Smooth muscle cell (in vitro differentiated cells): ENCODE data around the gene SAMHD1. TPM values are rescaled to one million over a fixed set of nuclear protein-coding genes. Genes with fewer than 3 reads are reported as not detected.

ENCODE experiments used
- DNase-seq: peaks from one replicate; lab custom pipeline; 2025; ENCODE audit not compliant: unreplicated experiment; lab: John Stamatoyannopoulos, UW
- H2AFZ ChIP-seq: fragments of 200-600 bp; sonication (generic); 2 replicates; pipeline ENCODE4 v1.6.0; 2016; ENCODE audit warnings: antibody characterized with exemption, low read depth, mild to moderate bottlenecking
- H3F3A ChIP-seq: fragments of 200-600 bp; sonication (generic); 2 replicates; pipeline ENCODE4 v1.6.0; 2017; ENCODE audit warnings: antibody characterized with exemption, low read depth
- H3K27ac ChIP-seq: fragments of 200-600 bp; sonication (generic); 2 replicates; pipeline ENCODE4 v1.5.1; 2016; ENCODE audit warnings: low read depth, mild to moderate bottlenecking
- H3K27me3 ChIP-seq: fragments of 200-600 bp; sonication (generic); 2 replicates; pipeline ENCODE4 v1.6.1; 2016; ENCODE audit warnings: low read depth, mild to moderate bottlenecking
- H3K36me3 ChIP-seq: fragments of 200-600 bp; sonication (generic); 2 replicates; pipeline ENCODE4 v1.5.1; 2016; ENCODE audit warnings: low read depth
- H3K4me1 ChIP-seq: fragments of 200-600 bp; sonication (generic); 2 replicates; pipeline ENCODE4 v1.5.1; 2016; ENCODE audit warnings: low read depth
- H3K4me2 ChIP-seq: fragments of 200-600 bp; sonication (generic); 2 replicates; pipeline ENCODE4 v1.6.0; 2016; ENCODE audit warnings: mild to moderate bottlenecking
- H3K4me3 ChIP-seq: fragments of 200-600 bp; sonication (generic); 2 replicates; pipeline ENCODE4 v1.5.1; 2016; ENCODE audit warnings: mild to moderate bottlenecking
- H3K79me2 ChIP-seq: fragments of 200-600 bp; sonication (generic); 2 replicates; pipeline ENCODE4 v1.6.0; 2016; ENCODE audit warnings: low read depth, mild to moderate bottlenecking
- H3K9ac ChIP-seq: fragments of 200-600 bp; sonication (generic); 2 replicates; pipeline ENCODE4 v1.6.0; 2016; ENCODE audit warnings: low read depth
- H3K9me3 ChIP-seq: fragments of 200-600 bp; sonication (generic); replicated peaks from 2 replicates; pipeline ENCODE4 v1.5.1; 2016; ENCODE audit warnings: low read depth
- H4K20me1 ChIP-seq: fragments of 200-600 bp; sonication (generic); 2 replicates; pipeline ENCODE4 v1.6.0; 2016; ENCODE audit warnings: low read depth
- WGBS: methylation state at CpG from one replicate; pipeline ENCODE4 v1.1.7; 2016; ENCODE audit warnings: low lambda C conversion rate; 5-methylcytosine and 5-hydroxymethylcytosine counted together
- polyA plus RNA-seq: library from polyadenylated mRNA; unstranded; fragments of >200 nt; fragmentation: Nextera tagmentation; extraction: Ambion mirVana; gene quantifications from 2 replicates; pipeline ENCODE4 v1.2.1, GENCODE V29; 2016
- total RNA-seq: library from RNA; depleted of rRNA; stranded (reverse); fragments of >200 nt; gene quantifications from 2 replicates; pipeline ENCODE4 v1.2.3, GENCODE V29; 2014
- TF ChIP-seq, protein P1 (sequence below): fragments of 200-600 bp; sonication (generic); IDR thresholded peaks from 2 replicates; pipeline ENCODE4 v1.5.1; 2017; ENCODE audit warnings: borderline replicate concordance, mild to moderate bottlenecking, antibody characterized with exemption; ENCODE audit not compliant: insufficient read depth, poor library complexity, severe bottlenecking

SAMHD1 gene
- total and polyA plus RNA-seq, 2 experiments from 2014 or later, result 2.1 to 4.6 TPM

DNA sequence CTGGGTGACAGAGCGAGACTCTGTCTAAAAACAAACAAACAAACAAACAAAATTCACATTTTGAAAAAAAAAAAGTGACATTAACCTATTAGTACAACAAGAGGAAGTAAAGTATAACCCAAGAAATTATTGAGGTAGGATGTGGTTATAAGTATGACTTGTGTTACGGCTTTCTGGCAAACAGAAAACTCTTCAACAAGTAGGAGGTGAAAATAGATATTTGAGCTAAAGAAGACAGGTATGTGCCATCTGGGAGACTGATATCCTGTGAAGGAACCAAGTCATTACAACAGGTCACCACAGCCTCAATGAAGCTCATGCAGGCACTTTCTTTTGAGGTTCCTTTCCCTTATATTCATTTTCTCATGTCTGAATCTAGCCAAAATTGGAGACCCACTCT, 46.8 kb downstream of the SAMHD1 start:
- Histone ChIP-seq H3K9ac (no peak overlapping the region), H3K4me1 (no peaks in the 10 kb centered on the region), H3K9me3 (no peaks in the 10 kb centered on the region), H2AFZ (no peak overlapping the region), H3K79me2 (no peaks in the 10 kb centered on the region), H3K27ac (no peak overlapping the region), H3K27me3 (no peaks in the 10 kb centered on the region), H3K36me3 (no peaks in the 10 kb centered on the region), H4K20me1 (no peaks in the 10 kb centered on the region), H3K4me3 (no peak overlapping the region), H3K4me2 (no peak overlapping the region), H3F3A (no peaks in the 10 kb centered on the region)
- no peak for DNase-seq
- TF ChIP-seq, protein P1, sequence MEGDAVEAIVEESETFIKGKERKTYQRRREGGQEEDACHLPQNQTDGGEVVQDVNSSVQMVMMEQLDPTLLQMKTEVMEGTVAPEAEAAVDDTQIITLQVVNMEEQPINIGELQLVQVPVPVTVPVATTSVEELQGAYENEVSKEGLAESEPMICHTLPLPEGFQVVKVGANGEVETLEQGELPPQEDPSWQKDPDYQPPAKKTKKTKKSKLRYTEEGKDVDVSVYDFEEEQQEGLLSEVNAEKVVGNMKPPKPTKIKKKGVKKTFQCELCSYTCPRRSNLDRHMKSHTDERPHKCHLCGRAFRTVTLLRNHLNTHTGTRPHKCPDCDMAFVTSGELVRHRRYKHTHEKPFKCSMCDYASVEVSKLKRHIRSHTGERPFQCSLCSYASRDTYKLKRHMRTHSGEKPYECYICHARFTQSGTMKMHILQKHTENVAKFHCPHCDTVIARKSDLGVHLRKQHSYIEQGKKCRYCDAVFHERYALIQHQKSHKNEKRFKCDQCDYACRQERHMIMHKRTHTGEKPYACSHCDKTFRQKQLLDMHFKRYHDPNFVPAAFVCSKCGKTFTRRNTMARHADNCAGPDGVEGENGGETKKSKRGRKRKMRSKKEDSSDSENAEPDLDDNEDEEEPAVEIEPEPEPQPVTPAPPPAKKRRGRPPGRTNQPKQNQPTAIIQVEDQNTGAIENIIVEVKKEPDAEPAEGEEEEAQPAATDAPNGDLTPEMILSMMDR, result no peak
- WGBS, result 98% methylated on average over 2 of the region's 2 CpGs

DNA sequence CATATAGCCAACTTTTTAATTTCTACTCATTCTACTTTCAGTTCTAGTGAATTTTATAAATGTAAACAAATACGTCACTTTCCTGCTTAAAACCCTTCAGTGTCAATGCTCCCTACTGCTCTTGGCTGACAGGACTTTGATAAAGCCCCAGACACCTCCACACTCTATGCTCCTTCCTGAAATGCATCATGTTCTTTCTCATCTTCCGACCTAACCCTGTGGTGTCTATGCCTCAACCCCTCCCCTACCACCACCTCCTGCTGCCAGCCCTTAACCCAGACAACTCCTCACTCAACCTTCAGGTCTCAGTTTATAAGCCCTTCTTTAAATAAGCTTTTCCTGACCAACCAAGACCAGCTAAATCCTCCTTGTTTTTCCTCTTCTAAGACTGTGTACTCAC, 56.5 kb downstream of the SAMHD1 start:
- Histone ChIP-seq H3K27ac (no peak overlapping the region), H3F3A (no peaks in the 10 kb centered on the region), H3K4me2 (no peak overlapping the region), H3K36me3 (no peaks in the 10 kb centered on the region), H3K9ac (no peak overlapping the region), H3K4me1 (no peaks in the 10 kb centered on the region), H3K4me3 (no peak overlapping the region), H3K27me3 (no peaks in the 10 kb centered on the region), H2AFZ (no peak overlapping the region), H3K9me3 (no peaks in the 10 kb centered on the region), H3K79me2 (no peaks in the 10 kb centered on the region), H4K20me1 (no peaks in the 10 kb centered on the region)
- TF ChIP-seq, protein P1, result no peak
- DNase-seq, result no peak
- WGBS, result 94% methylated on average over 2 of the region's 2 CpGs

DNA sequence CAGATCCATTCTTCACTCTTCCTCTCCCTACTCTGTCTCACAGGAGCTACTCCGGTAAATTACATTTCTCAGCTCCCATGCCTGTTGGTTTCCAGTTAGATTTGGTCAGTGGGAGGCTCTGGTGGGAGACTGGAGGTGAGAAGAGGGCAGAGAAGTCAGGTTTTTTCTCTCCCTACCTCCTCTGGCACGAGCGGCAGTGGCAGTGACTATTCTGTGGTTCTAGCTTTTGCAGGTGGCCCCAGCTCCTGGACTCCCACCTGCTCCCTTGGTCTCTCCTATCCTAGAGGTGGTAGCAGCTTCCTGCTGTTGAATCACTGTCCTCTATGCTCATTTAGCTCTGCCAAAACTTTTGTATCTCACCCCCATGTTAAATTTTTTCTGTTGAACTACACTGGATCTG, 57.7 kb downstream of the SAMHD1 start:
- no peak for DNase-seq
- H3K4me2 ChIP-seq, result no peak overlapping the region
- no peaks in the 10 kb centered on the region for H3K4me1 ChIP-seq
- H4K20me1 ChIP-seq, result no peaks in the 10 kb centered on the region
- no peak overlapping the region for H3K27ac ChIP-seq
- no peak overlapping the region for H2AFZ ChIP-seq
- H3K9ac ChIP-seq, result no peak overlapping the region
- no peaks in the 10 kb centered on the region for H3K27me3 ChIP-seq
- H3K9me3 ChIP-seq, result no peaks in the 10 kb centered on the region
- H3F3A ChIP-seq, result no peaks in the 10 kb centered on the region
- WGBS, result 95% methylated on average over 3 of the region's 3 CpGs
- no peaks in the 10 kb centered on the region for H3K79me2 ChIP-seq
- no peaks in the 10 kb centered on the region for H3K36me3 ChIP-seq
- H3K4me3 ChIP-seq, result no peak overlapping the region
- TF ChIP-seq, protein P1, result no peak

DNA sequence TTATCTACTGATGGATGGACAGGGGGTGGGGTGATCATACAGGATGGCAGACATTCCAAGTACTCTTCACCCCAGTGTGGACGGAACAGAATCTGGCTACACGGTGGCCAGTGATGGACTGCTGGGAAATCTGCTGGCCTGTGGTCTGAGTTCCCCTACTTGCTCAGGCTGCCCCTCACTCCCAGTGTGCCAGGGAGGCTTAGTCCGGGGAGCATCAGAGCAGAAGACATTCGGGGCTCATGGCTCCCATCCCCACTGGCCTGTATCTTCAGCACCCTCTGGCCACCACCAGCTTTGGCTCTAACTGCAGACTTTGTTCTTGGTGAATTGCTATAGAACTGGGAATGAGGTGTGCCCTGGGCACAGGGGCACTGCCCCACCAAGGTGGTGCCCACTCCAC, 60.3 kb downstream of the SAMHD1 start:
- Histone ChIP-seq H3K9me3 (no peaks in the 10 kb centered on the region), H3K27me3 (no peaks in the 10 kb centered on the region), H3K79me2 (no peaks in the 10 kb centered on the region), H4K20me1 (no peaks in the 10 kb centered on the region), H3K4me2 (no peak overlapping the region), H3K4me3 (no peak overlapping the region), H3K4me1 (no peaks in the 10 kb centered on the region), H3K27ac (no peak overlapping the region), H3K36me3 (no peaks in the 10 kb centered on the region), H2AFZ (no peak overlapping the region), H3K9ac (no peak overlapping the region), H3F3A (no peaks in the 10 kb centered on the region)
- TF ChIP-seq, protein P1, result no peak
- WGBS, result 95% methylated on average over 4 of the region's 4 CpGs
- DNase-seq, result no peak
